Keratinocyte (primary cell): ENCODE data around the gene PRKN. TPM values are rescaled to one million over a fixed set of nuclear protein-coding genes. Genes with fewer than 3 reads are reported as not detected.

Experiments
- DNase-seq: peaks from one replicate; pipeline ENCODE4 v3.0.0-alpha.2; 2011; ENCODE audit warnings: low read depth, missing footprints, low spot score
- FAIRE-seq: peaks from 2 replicates; lab custom pipeline; 2011; peaks lifted over from hg19 to GRCh38; lab: Jason Lieb, UNC
- H2AFZ ChIP-seq: 2 replicates; pipeline ENCODE4 v1.6.0; 2012; ENCODE audit warnings: low read length, control low read depth, inconsistent platforms; ENCODE audit not compliant: control insufficient read depth
- H3K27ac ChIP-seq: 2 replicates; pipeline ENCODE4 v1.5.1; 2011; ENCODE audit warnings: low read length; ENCODE audit not compliant: control insufficient read depth, insufficient read depth
- H3K27me3 ChIP-seq: 3 replicates; pipeline ENCODE4 v1.6.0; 2011; ENCODE audit warnings: low read length; ENCODE audit not compliant: control insufficient read depth, insufficient read depth; ENCODE audit errors: extremely low read depth
- H3K36me3 ChIP-seq, 2 experiments: 2 replicates in 1 of 2; 3 replicates in 1 of 2; pipeline ENCODE4 v1.5.1; 2011; ENCODE audit warnings: low read length in 2 of 2, mild to moderate bottlenecking in 1 of 2; ENCODE audit not compliant: control insufficient read depth in 2 of 2, insufficient read depth in 2 of 2; ENCODE audit errors: extremely low read depth in 1 of 2
- H3K4me1 ChIP-seq: 3 replicates; pipeline ENCODE4 v1.5.1; 2011; ENCODE audit warnings: low read length; ENCODE audit not compliant: control insufficient read depth, insufficient read depth; ENCODE audit errors: extremely low read depth
- H3K4me2 ChIP-seq: 3 replicates; pipeline ENCODE4 v1.6.0; 2011; ENCODE audit warnings: low read depth, low read length; ENCODE audit not compliant: control insufficient read depth, insufficient read depth; ENCODE audit errors: extremely low read depth
- H3K4me3 ChIP-seq, 3 experiments: fragments of 200-600 bp in 1 of 3; sonication (generic) in 1 of 3; 2 replicates in 2 of 3; 3 replicates in 1 of 3; pipeline ENCODE4 v1.5.1; 2011 to 2016; ENCODE audit warnings: low read length in 3 of 3, mild to moderate bottlenecking in 3 of 3, control low read depth in 2 of 3, inconsistent platforms in 1 of 3, low read depth in 1 of 3, mixed read lengths in 1 of 3, mixed run types in 1 of 3, moderate library complexity in 1 of 3; ENCODE audit not compliant: control insufficient read depth in 2 of 3, insufficient read depth in 2 of 3; ENCODE audit errors: extremely low read depth in 1 of 3
- H3K79me2 ChIP-seq: 2 replicates; pipeline ENCODE4 v1.6.0; 2012; ENCODE audit warnings: low read length; ENCODE audit not compliant: control insufficient read depth, insufficient read depth
- H3K9ac ChIP-seq: 3 replicates; pipeline ENCODE4 v1.6.0; 2011; ENCODE audit warnings: low read length; ENCODE audit not compliant: control insufficient read depth, insufficient read depth; ENCODE audit errors: extremely low read depth
- H3K9me1 ChIP-seq: 3 replicates; pipeline ENCODE4 v1.6.0; 2011; ENCODE audit warnings: low read length; ENCODE audit not compliant: control insufficient read depth, insufficient read depth; ENCODE audit errors: extremely low read depth
- H3K9me3 ChIP-seq: 2 replicates; pipeline ENCODE4 v1.5.1; 2012; ENCODE audit warnings: low read depth, low read length; ENCODE audit not compliant: control insufficient read depth
- H4K20me1 ChIP-seq: 3 replicates; pipeline ENCODE4 v1.6.0; 2011; ENCODE audit warnings: low read length; ENCODE audit not compliant: control insufficient read depth, insufficient read depth; ENCODE audit errors: extremely low read depth
- CTCF ChIP-seq, 3 experiments: IDR thresholded peaks in 1 of 3; conservative IDR thresholded peaks in 1 of 3; optimal IDR thresholded peaks in 1 of 3; 2 replicates in 2 of 3; 3 replicates in 1 of 3; pipeline versions ENCODE3 to v1.5.1; 2011; ENCODE audit warnings: low read length in 3 of 3, mild to moderate bottlenecking in 3 of 3, moderate library complexity in 2 of 3, control low read depth in 1 of 3, inconsistent platforms in 1 of 3; ENCODE audit not compliant: insufficient read depth in 2 of 3; ENCODE audit errors: extremely low read depth in 1 of 3
- EZH2 ChIP-seq: IDR thresholded peaks from one replicate; pipeline ENCODE4 v1.6.1; 2012; ENCODE audit warnings: inconsistent platforms, mild to moderate bottlenecking, low read length, moderate library complexity
- dilution Hi-C: fragments of 300-500 bp; cut with MboI; formaldehyde crosslinking; loops from one replicate; pipeline ENCODE4 v1.7.0; 2020; ENCODE audit warnings: low sequenced_read_pairs; ENCODE audit not compliant: extremely low pct_ligation_motif_present
- polyA plus RNA-seq, 5 experiments: library from polyadenylated mRNA; depleted of rRNA in 3 of 5; stranded (reverse) in 3 of 5; stranded (forward) in 1 of 5; unstranded in 1 of 5; fragments of >200 nt; gene quantifications; 1 replicate in 1 of 5; 2 replicates in 3 of 5; 3 replicates in 1 of 5; pipeline versions ENCODE4 v1.2.1 to v1.2.3, GENCODE V29; 2011 to 2012; ENCODE audit warnings: missing spikeins in 2 of 5, low read depth in 1 of 5, low replicate concordance in 1 of 5

The PRKN gene
- polyA plus RNA-seq, 1 donor (not counting 4 experiments of a cell fraction or from before 2014, with no cell fraction given) = 0.67 TPM

- Histone ChIP-seq H2AFZ (no peak overlapping the region), H3K27ac (no peak overlapping the region), H3K4me3 (no peak overlapping the region), H3K36me3 (no peaks in the 10 kb centered on the region), H3K9ac (no peak overlapping the region), H3K4me2 (no peak overlapping the region), H3K27me3 (no peaks in the 10 kb centered on the region), H3K79me2 (no peaks in the 10 kb centered on the region), H4K20me1 (no peaks in the 10 kb centered on the region), H3K4me1 (no peaks in the 10 kb centered on the region), H3K9me3 (no peaks in the 10 kb centered on the region), H3K9me1 (no peaks in the 10 kb centered on the region)
- no peak for TF ChIP-seq EZH2
- no peak for TF ChIP-seq CTCF (optimal IDR thresholded peaks at IDR 0.05 in 1 of 3, IDR thresholded peaks at IDR 0.05 in 1 of 3, conservative IDR thresholded peaks at IDR 0.05 in 1 of 3; ENCODE audit: extremely low read depth in 1 of 3, insufficient read depth in 2 of 3, low read length in 3 of 3)
- dilution Hi-C loops = no loop called here
- FAIRE-seq (no peak), DNase-seq (no peak)
These were observed 43.5 kb downstream of the PRKN start for GRCh38 chr6:162684052-162684451.

GRCh38 chr6:162683135-162683534 is 44.4 kb downstream of the PRKN start:
- Histone ChIP-seq H4K20me1 (no peaks in the 10 kb centered on the region), H3K9me3 (no peaks in the 10 kb centered on the region), H3K4me1 (no peaks in the 10 kb centered on the region), H3K9me1 (no peaks in the 10 kb centered on the region), H3K9ac (no peak overlapping the region), H3K79me2 (no peaks in the 10 kb centered on the region), H3K27me3 (no peaks in the 10 kb centered on the region), H2AFZ (no peak overlapping the region), H3K4me3 (no peak overlapping the region), H3K4me2 (no peak overlapping the region), H3K36me3 (no peaks in the 10 kb centered on the region), H3K27ac (no peak overlapping the region)
- FAIRE-seq (no peak), DNase-seq (no peak)
- no peak for TF ChIP-seq EZH2
- TF ChIP-seq CTCF (optimal IDR thresholded peaks at IDR 0.05 in 1 of 3, IDR thresholded peaks at IDR 0.05 in 1 of 3, conservative IDR thresholded peaks at IDR 0.05 in 1 of 3; ENCODE audit: extremely low read depth in 1 of 3, insufficient read depth in 2 of 3, low read length in 3 of 3) = no peak
- dilution Hi-C loops = no loop called here
